ENCODE measurements around the gene RAG2. TPM values are rescaled to one million over a fixed set of nuclear protein-coding genes. Genes with fewer than 3 reads are reported as not detected.

Gene RAG2
- total RNA-seq, 1 donor from 2014 or later = not detected

DNA sequence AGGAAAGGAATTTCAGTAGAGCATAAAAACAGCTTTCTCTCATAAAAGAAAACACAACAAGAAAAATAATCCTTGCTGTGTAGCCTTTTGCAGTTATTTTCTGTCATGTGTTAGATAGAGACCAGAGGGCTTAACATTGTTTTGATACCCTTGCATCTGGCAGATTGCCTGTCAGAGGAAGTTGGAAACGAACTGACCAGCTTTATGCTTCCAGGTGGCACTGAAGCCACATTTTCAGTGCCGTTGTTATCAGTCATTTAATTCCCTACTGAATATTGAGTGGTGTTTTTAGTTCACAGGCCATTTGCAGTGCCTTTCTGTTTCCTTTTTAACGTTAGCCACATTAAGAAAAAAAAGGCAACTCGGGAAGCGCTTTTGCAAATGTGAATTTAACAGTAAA lies 21.5 kb upstream of the RAG2 start:
- H3K36me3 ChIP-seq = no peaks in the 10 kb centered on the region
- DNase-seq (ENCODE audit: low spot score in 2 of 2) = no peak
- H3K4me1 ChIP-seq = no peaks in the 10 kb centered on the region
- intact Hi-C loops (cut with DNase I) = no loop called here
- no peaks in the 10 kb centered on the region for H3K27me3 ChIP-seq
- no peaks in the 10 kb centered on the region for H3K9me3 ChIP-seq
- no peak overlapping the region for H3K27ac ChIP-seq
- TF ChIP-seq, protein P1, sequence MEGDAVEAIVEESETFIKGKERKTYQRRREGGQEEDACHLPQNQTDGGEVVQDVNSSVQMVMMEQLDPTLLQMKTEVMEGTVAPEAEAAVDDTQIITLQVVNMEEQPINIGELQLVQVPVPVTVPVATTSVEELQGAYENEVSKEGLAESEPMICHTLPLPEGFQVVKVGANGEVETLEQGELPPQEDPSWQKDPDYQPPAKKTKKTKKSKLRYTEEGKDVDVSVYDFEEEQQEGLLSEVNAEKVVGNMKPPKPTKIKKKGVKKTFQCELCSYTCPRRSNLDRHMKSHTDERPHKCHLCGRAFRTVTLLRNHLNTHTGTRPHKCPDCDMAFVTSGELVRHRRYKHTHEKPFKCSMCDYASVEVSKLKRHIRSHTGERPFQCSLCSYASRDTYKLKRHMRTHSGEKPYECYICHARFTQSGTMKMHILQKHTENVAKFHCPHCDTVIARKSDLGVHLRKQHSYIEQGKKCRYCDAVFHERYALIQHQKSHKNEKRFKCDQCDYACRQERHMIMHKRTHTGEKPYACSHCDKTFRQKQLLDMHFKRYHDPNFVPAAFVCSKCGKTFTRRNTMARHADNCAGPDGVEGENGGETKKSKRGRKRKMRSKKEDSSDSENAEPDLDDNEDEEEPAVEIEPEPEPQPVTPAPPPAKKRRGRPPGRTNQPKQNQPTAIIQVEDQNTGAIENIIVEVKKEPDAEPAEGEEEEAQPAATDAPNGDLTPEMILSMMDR (IDR thresholded peaks at IDR 0.05) = no peak
- peak overlapping the region in 1 of 2 donors; percentile 39 for H3K4me3 ChIP-seq

DNA sequence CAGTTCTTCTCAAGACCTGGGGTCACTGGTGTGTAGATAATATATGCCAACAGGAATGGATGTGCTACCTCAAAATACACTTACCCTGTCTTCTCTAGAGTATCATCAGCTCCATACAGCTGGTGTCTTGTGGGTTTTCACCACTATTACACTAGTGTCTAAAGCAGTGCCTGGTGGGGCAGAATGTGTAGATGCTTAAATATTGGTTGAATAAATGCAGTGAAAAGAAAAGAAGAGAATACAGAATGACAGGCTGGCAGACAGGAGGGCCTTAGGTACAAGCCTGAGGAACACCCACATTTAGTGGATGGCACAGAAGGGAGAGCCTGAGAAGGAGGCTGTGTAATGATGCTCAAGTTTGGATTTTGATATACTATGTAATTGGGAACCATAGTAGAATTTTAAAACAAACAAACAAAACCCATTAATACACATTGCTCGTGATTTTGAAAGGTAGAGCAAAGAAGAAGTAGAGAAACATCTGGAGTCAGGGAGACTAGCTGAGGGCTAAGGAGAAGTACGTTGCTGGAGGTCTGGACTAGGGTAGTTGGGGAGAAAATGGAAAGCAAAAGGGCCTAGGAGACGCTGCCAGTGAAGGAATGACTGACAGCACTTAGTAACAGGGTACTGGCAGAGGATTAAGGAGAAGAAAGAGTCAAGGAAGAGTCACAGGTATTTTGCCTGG lies 20.5 kb upstream of the RAG2 start:
- TF ChIP-seq, protein P1 (IDR thresholded peaks at IDR 0.05) = no peak
- Histone ChIP-seq H3K4me1 (no peaks in the 10 kb centered on the region), H3K27ac (no peak overlapping the region), H3K36me3 (no peaks in the 10 kb centered on the region), H3K4me3 (peak overlapping the region in 1 of 2 donors; percentile 39), H3K9me3 (no peaks in the 10 kb centered on the region), H3K27me3 (no peaks in the 10 kb centered on the region)
- no peak for DNase-seq (ENCODE audit: low spot score in 2 of 2)
- intact Hi-C loops (cut with DNase I) = no loop called here

DNA sequence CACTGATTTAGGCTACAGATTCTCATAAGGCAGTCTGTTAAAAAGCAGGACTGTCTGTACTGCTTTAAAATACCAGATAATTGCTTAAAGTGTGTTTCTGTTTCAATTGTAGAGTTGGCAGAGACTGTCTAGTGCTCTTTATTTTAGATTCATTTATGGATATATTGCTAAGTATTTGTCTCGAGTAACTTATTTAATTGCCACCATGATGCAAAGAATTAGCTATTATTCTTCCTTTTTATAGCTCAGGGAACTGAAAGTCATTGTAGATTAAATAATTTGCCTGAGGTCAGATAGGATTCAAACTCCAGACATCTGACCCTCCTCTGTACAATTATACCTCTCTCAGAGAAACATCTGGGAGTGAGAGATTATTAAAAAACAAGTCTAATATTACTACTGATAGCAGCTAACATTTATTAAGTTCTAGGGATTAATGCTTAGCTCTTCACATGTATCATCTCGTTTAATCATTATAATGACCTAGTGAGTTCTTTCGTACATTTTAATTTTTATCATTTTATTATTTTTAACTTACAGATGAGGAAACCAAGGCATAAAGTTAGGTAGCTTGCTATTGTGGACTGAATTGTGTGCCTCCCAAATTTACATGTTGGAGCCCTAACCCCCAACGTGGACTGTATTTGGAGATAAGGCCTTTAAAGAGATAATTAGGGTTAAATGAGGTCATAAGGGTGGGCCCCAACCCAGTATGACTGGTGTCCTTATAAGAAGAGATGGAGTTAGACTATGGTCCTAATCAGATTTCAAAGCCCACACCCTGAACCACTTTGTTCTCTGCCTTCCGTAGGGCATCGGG lies 19.7 kb upstream of the RAG2 start:
- no peaks in the 10 kb centered on the region for H3K9me3 ChIP-seq
- H3K27ac ChIP-seq = no peak overlapping the region
- intact Hi-C loops (cut with DNase I) = no loop called here
- no peaks in the 10 kb centered on the region for H3K4me1 ChIP-seq
- no peaks in the 10 kb centered on the region for H3K27me3 ChIP-seq
- DNase-seq (ENCODE audit: low spot score in 2 of 2) = no peak
- H3K4me3 ChIP-seq = no peak overlapping the region
- no peaks in the 10 kb centered on the region for H3K36me3 ChIP-seq
- TF ChIP-seq, protein P1 (IDR thresholded peaks at IDR 0.05) = no peak

DNA sequence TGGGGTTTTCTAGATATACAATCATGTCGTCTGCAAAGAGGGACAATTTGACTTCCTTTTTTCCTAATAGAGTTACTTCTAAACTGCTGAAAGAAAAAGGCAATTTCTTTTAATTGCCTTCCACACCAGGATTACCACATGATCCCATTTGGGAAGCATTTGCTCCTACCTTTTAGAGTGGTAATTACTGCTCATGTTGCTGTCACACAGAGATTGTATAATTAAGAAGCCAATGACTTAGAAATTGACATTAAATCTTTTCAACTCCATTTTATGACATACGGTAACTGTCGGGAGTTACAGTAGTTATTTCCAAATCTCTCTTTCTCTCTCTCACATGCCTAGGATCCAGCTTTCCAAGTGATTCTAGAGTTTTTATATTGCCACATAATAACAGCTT lies 17.8 kb upstream of the RAG2 start:
- DNase-seq (ENCODE audit: low spot score in 2 of 2) = no peak
- Histone ChIP-seq H3K27ac (no peak overlapping the region), H3K4me1 (no peaks in the 10 kb centered on the region), H3K4me3 (no peak overlapping the region), H3K36me3 (no peaks in the 10 kb centered on the region), H3K9me3 (no peaks in the 10 kb centered on the region), H3K27me3 (no peaks in the 10 kb centered on the region)
- TF ChIP-seq, protein P1 (IDR thresholded peaks at IDR 0.05) = no peak
- intact Hi-C loops (cut with DNase I) = no loop called here

DNA sequence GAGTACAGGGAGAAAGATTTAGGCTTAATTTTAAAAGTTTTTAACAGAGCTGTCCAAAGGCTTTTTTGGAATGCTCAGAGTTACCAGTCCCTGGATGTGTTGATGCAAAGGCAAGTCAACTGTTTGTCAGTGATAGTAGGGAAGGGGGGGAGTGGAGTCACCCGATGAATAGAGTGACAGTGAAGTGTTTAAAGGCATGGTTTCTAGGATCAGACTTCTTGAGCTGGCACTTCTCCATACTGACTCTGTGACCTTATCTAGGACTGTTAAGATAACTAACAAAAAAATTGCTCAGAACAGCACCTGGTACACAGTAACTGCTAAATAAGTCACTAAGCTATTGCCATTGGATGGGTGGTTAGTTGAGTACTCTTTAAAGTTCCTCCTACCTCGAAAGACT lies 11.3 kb upstream of the RAG2 start:
- Histone ChIP-seq H3K4me1 (no peaks in the 10 kb centered on the region), H3K27me3 (no peaks in the 10 kb centered on the region), H3K4me3 (no peak overlapping the region), H3K36me3 (no peaks in the 10 kb centered on the region), H3K9me3 (no peaks in the 10 kb centered on the region), H3K27ac (no peak overlapping the region)
- intact Hi-C loops (cut with DNase I) = no loop called here
- DNase-seq (ENCODE audit: low spot score in 2 of 2) = no peak
- TF ChIP-seq, protein P1 (IDR thresholded peaks at IDR 0.05) = no peak
